Measurements from ENCODE around the gene ZSWIM3. TPM values are rescaled to one million over a fixed set of nuclear protein-coding genes. Genes with fewer than 3 reads are reported as not detected.

The ZSWIM3 gene
- total RNA-seq, 1 donor from 2014 or later = 7.9 TPM

- no peak for DNase-seq (ENCODE audit: low read depth in 2 of 2)
These were observed 52.0 kb downstream of the ZSWIM3 start for GRCh38 chr20:45909336-45909808.

- no peak for DNase-seq (ENCODE audit: low read depth in 2 of 2)
These were observed 52.6 kb downstream of the ZSWIM3 start for GRCh38 chr20:45909817-45910669.

DNA sequence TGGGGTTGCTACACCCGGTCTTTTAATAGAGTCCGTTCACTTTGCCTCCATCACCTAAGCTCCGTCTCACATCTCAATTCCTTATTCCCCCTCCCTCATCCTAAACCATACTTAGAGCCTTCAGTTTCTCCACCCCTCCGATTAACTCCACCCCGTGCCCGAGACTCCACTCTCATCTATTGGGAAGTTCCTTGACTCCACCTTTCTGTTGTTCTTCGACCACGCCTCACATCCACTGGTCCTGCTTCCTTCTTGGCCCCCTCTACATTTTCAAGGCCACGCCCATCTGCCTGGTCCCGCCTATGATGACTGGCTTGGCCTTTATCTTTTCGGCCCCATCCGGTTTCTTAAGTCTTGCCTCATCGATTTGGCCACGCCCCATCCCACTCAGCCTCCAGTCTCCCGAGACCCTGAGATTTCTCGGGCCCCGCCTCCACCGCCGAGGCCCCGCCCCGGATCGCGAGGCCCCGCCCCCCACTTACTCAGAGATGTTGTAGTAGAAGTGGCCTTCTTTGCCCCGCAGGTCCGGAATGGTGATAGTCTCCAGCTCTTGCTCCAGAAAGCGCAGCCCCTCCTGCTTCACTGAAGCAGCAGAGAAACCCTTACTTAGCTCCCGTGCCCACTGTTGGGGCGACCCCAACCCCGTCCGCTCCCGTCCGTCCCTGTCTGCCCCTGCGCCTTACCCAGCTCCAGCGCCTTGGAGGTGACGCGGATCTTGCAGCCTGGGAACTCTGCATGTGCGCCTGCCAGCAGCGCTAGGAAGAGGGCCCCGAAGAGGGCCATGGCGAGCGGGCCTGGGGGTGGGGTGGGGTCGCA is 53.5 kb downstream of the ZSWIM3 start:
- DNase-seq (ENCODE audit: low read depth in 2 of 2) = peak; percentile 51 to 100

- DNase-seq (ENCODE audit: low read depth in 2 of 2) = peak; percentile 39 to 70
These were observed 54.3 kb downstream of the ZSWIM3 start, which contains the start of gene PLTP for GRCh38 chr20:45911486-45912343. TSS of gene PLTP (minus strand) at chr20:45912155. CDS start at chr20:45911452, 703 bp downstream.

GRCh38 chr20:45912344-45912682 is 54.9 kb downstream of the ZSWIM3 start:
- no peak for DNase-seq (ENCODE audit: low read depth in 2 of 2)

- peak; percentile 63 to 80 for DNase-seq (ENCODE audit: low read depth in 2 of 2)
These were observed 55.7 kb downstream of the ZSWIM3 start for GRCh38 chr20:45913116-45913515.

DNA sequence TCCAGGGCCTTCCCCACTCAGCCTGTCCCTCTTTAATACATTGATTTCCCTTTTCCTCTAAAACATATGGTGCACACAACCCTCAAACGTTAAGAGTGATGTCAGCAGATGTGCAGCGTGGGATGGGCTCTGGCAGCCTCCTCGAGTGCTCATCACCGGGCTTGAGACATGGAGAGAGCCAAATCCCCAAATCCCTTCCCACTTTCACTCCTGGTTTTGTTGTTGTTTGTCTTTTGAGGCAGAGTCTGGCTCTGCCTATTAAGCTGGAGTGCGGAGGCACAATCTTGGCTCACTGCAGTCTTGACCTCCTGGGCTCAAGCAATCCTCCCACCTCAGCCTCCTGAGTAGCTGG is 60.4 kb downstream of the ZSWIM3 start:
- DNase-seq (ENCODE audit: low read depth in 2 of 2) = no peak

GRCh38 chr20:45918182-45918737 is 60.8 kb downstream of the ZSWIM3 start:
- DNase-seq (ENCODE audit: low read depth in 2 of 2) = no peak

DNA sequence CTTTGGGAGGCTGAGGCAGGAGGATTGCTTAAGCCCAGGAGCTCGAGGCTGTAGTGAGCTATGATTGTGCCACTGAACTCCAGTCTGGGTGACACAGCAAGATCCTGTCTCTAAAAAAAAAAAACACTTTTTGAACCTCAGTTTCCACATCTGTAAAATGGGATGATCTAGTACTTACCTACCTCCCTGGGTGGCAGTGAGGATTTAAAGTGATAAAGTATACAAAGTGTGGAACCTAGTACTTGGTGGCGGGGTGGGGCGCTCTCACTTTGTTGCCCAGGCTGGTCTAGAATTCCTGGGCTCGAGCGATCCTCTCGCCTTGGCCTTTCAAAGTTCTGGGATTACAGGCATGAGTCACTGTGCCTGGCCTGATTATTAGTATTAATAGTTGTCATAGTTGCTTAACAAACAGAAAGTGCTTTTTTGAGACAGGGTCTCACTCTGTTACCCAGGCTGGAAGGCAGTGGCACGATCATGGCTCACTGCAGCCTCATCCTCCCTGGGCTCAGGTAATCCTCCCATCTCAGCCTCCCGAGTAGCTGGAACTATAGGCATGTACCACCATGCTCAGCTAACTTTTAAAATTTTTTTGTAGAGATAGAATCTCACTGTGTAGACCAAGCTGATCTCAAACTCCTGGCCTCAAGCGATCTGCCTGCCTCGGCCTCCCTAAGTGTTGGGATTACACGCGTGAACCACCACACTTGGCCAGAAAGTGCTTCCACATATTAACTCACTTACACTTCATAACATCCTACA is 61.5 kb downstream of the ZSWIM3 start:
- no peak for DNase-seq (ENCODE audit: low read depth in 2 of 2)

GRCh38 chr20:45919542-45920399 is 62.4 kb downstream of the ZSWIM3 start:
- peak; percentile 72 to 75 for DNase-seq (ENCODE audit: low read depth in 2 of 2)

- DNase-seq (ENCODE audit: low read depth in 2 of 2) = no peak
These were observed 63.3 kb downstream of the ZSWIM3 start for GRCh38 chr20:45920462-45921336.

DNA sequence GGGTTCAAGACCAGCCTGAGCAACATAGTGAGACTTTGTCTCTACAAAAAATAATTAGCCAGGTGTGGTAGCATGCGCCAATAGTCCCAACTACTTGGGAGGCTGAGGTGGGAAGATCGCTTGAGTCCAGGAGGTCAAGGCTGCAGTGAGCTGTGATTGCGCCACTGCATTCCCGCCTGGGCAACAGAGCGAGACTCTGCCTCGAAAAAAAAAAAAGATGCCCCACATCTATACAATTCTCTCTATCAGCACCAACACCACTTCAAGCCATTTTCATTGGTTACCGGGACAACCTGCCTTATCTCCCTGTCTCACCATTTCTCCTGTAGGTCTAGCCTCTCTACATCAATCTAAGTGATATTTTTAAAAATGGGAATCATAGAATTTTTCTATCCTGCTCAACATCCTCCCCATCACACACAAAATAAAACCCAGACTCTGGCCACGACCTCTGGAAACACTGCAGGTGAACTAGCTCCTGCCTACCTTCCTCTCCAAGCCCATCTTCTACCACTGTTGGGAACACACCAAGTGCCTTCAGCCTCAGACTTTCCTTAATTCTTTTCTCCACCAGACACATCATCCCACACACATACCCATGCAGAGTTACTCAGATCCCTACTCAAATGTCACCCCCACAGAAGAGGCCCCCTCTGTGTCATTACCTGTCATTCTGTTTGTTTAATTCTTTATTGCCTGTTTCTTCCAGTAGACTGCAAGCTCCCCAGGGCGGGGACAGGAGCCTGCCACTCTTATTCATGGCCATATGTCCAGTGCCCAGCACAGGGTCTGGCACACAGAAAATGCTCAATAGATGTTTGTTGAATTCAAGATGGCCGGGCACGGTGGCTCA is 64.1 kb downstream of the ZSWIM3 start:
- no peak for DNase-seq (ENCODE audit: low read depth in 2 of 2)

DNA sequence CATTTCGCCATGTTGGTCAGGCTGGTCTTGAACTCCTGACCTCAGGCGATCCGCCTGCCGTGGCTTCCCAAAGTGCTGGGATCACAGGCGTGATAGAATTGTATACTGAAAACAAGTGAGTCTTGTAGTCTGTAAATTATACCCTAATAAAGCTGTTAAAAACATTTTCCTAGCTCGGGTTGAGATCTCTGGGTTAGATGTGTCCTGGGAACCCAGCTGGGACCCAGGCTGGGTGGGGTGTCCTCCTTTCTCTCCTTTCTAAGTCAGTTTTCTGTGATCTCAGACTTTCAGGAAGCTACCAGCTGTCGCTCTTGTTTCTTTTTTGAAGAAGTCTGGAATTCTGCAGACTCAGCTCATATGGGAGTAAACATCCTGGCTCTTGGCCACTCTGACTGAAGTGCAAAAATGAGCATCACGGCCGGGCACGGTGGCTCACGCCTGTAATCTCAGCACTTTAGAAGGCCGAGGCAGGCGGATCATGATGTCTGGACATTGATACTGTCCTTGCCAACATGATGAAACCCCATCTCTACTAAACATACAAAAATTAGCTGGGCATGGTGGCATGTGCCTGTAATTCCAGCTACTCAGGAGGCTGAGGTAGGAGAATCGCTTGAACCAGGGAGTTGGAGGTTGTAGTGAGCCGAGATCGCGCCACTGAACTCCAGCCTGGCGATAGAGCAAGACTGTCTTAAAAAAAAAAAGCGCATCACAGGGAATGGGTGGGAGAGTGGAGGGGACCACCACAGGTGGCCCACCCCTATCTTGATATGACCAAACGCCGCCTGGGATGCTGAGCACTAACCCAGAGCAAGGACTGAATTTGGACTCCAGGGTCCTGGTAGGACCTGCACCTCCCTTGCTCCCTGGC is 67.2 kb downstream of the ZSWIM3 start:
- peak in 1 of 2 donors; percentile 70 for DNase-seq (ENCODE audit: low read depth in 2 of 2)

DNA sequence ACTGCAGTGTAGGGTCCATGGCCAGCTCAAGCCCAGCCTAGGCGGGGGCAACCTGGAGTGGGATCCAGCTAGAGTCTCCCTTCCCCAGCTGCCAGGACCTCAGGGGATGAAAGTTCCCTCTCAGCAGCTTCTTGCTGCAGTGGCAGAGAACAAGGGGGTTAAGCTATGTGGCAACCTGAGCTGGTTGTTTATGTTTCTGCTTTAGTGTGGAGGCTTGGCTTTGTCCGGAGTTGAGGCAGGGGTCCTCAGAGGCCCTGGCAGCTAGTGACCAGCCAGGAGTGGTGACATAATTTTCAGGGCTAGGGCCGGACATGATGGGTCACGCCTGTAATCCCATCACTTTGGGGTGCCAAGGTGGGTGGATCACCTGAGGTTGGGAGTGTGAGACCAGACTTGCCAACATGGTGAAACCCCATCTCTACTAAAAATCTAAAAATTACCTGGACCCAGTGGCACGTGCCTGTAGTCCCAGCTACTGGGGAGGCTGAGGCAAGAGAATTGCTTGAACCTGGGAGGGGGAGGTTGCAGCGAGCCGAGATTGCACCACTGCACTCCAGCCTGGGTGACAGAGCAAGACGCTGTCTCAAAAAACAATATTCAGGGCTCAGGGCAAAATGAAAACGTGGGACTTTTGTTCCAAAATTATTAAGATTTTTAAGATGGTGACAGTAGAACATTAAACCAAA is 68.5 kb downstream of the ZSWIM3 start:
- DNase-seq (ENCODE audit: low read depth in 2 of 2) = no peak

DNA sequence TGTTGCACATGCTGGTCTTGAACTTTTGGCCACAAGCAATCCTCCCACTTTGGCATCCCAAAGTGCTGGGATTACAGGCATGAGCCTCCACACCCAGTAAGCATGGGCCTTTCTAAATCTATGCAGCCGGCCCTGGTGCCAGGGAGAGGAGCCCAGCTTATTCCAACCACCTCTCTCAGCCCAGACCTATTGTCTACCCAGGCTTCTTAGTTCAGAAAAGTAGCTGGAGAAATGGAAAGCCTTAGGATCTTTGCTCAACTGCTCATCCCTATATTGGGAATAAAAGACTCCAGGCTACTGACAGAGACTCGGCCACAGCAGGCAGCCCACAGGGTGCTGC is 69.3 kb downstream of the ZSWIM3 start:
- no peak for DNase-seq (ENCODE audit: low read depth in 2 of 2)

Data from lung microvascular endothelial cell (primary cell).